Naive B cell (primary cell): ENCODE results near the gene C10orf95. TPM values are rescaled to one million over a fixed set of nuclear protein-coding genes. Genes with fewer than 3 reads are reported as not detected.
A peak's percentile ranks its signal among the peaks of the same experiment; 100 is the strongest.

Experiments
- ATAC-seq, 2 donors: fragments of 150-1000 bp; cut with Tn5 transposase; 2 replicates each; pipeline ENCODE4 v1.10.0; 2021; ENCODE audit warnings: low read depth in 2 of 2, mild to moderate bottlenecking in 2 of 2, moderate library complexity in 2 of 2
- DNase-seq: peaks from one replicate; pipeline ENCODE4 v3.0.0; 2022
- H3K27ac Mint-ChIP-seq, 6 donors: one replicate each; pipeline ENCODE4 v1.8.0; 2020 to 2022; ENCODE audit warnings: mild to moderate bottlenecking in 6 of 6, mixed read lengths in 6 of 6, moderate library complexity in 5 of 6, inconsistent platforms in 2 of 6
- H3K27me3 Mint-ChIP-seq, 3 donors: one replicate each; pipeline ENCODE4 v1.8.0; 2021 to 2022; ENCODE audit warnings: mixed read lengths in 3 of 3, mild to moderate bottlenecking in 1 of 3
- H3K36me3 Mint-ChIP-seq, 2 donors: one replicate each; pipeline ENCODE4 v1.8.0; 2020 to 2022; ENCODE audit warnings: mixed read lengths in 2 of 2, inconsistent platforms in 1 of 2, mild to moderate bottlenecking in 1 of 2
- H3K4me1 Mint-ChIP-seq, 3 donors: one replicate each; pipeline ENCODE4 v1.8.0; 2020 to 2022; ENCODE audit warnings: mixed read lengths in 3 of 3, inconsistent platforms in 1 of 3, mild to moderate bottlenecking in 1 of 3, moderate library complexity in 1 of 3
- H3K4me3 Mint-ChIP-seq, 8 donors: one replicate each; pipeline ENCODE4 v1.8.0; 2020 to 2022; ENCODE audit warnings: mild to moderate bottlenecking in 8 of 8, mixed read lengths in 8 of 8, moderate library complexity in 8 of 8, inconsistent platforms in 2 of 8
- H3K9me3 Mint-ChIP-seq, 7 donors: one replicate each; pipeline ENCODE4 v1.8.0; 2020 to 2022; ENCODE audit warnings: mixed read lengths in 7 of 7, mild to moderate bottlenecking in 5 of 7, inconsistent platforms in 2 of 7, moderate library complexity in 1 of 7
- polyA plus RNA-seq, 6 donors: library from polyadenylated mRNA; unstranded; fragments of 300-500 nt; fragmentation: Illumina TruSeq; gene quantifications; one replicate each; pipeline ENCODE4 v1.2.3, GENCODE V29; 2021; ENCODE audit warnings: low read depth in 6 of 6

Gene C10orf95
- polyA plus RNA-seq, 6 donors from 2014 or later = 0.29 to 1.9 (median 0.99) TPM

GRCh38 chr10:102437515-102437914 is 13.8 kb downstream of the C10orf95 start:
- Mint-ChIP-seq H3K4me1 (peaks cover 18 to 36% (median 36%) of the 10 kb centered on the region in 3 donors), H3K4me3 (peak overlapping the region in 1 of 8 donors; percentile 47), H3K27me3 (no peaks in the 10 kb centered on the region), H3K36me3 (no peaks in the 10 kb centered on the region), H3K9me3 (peaks cover 0 to 1% (median 0%) of the 10 kb centered on the region in 7 donors), H3K27ac (no peak overlapping the region)
- DNase-seq = no peak
- ATAC-seq = no peak

GRCh38 chr10:102436312-102436711 is 15.0 kb downstream of the C10orf95 start:
- Mint-ChIP-seq H3K27ac (no peak overlapping the region), H3K4me1 (peaks cover 25 to 48% (median 45%) of the 10 kb centered on the region in 3 donors), H3K27me3 (no peaks in the 10 kb centered on the region), H3K4me3 (peak overlapping the region in 6 of 8 donors; percentile 58 to 99 (median 72)), H3K9me3 (peaks cover 0 to 1% (median 0%) of the 10 kb centered on the region in 7 donors), H3K36me3 (no peaks in the 10 kb centered on the region)
- DNase-seq (no peak), ATAC-seq (no peak)

- ATAC-seq = no peak
- Mint-ChIP-seq H3K36me3 (no peaks in the 10 kb centered on the region), H3K4me3 (peak overlapping the region; percentile 16 to 99 (median 70)), H3K27ac (peak overlapping the region in 2 of 6 donors; percentile 16 to 32), H3K9me3 (peaks cover 0 to 1% (median 0%) of the 10 kb centered on the region in 7 donors), H3K4me1 (peaks cover 26 to 48% (median 45%) of the 10 kb centered on the region in 3 donors), H3K27me3 (no peaks in the 10 kb centered on the region)
- no peak for DNase-seq
These were observed 15.7 kb downstream of the C10orf95 start for GRCh38 chr10:102435529-102436233.

GRCh38 chr10:102435133-102435497 is 16.2 kb downstream of the C10orf95 start:
- no peak for ATAC-seq
- H3K4me3 Mint-ChIP-seq = peak overlapping the region in 7 of 8 donors; percentile 16 to 99 (median 69)
- peaks cover 0 to 1% (median 0%) of the 10 kb centered on the region in 7 donors for H3K9me3 Mint-ChIP-seq
- H3K36me3 Mint-ChIP-seq = no peaks in the 10 kb centered on the region
- no peaks in the 10 kb centered on the region for H3K27me3 Mint-ChIP-seq
- no peak for DNase-seq
- H3K27ac Mint-ChIP-seq = peak overlapping the region in 3 of 6 donors; percentile 9 to 32 (median 16)
- peaks cover 27 to 48% (median 45%) of the 10 kb centered on the region in 3 donors for H3K4me1 Mint-ChIP-seq

- Mint-ChIP-seq H3K4me1 (peaks cover 27 to 48% (median 45%) of the 10 kb centered on the region in 3 donors), H3K27ac (peak overlapping the region in 2 of 6 donors; percentile 16 to 59), H3K9me3 (peaks cover 0 to 1% (median 0%) of the 10 kb centered on the region in 7 donors), H3K4me3 (peak overlapping the region; percentile 12 to 99 (median 66)), H3K27me3 (no peaks in the 10 kb centered on the region), H3K36me3 (no peaks in the 10 kb centered on the region)
- DNase-seq = no peak
- no peak for ATAC-seq
These were observed 16.8 kb downstream of the C10orf95 start for GRCh38 chr10:102434394-102435132.

- DNase-seq (no peak), ATAC-seq (no peak)
- peaks cover 27 to 48% (median 45%) of the 10 kb centered on the region in 3 donors for H3K4me1 Mint-ChIP-seq
- no peaks in the 10 kb centered on the region for H3K27me3 Mint-ChIP-seq
- H3K27ac Mint-ChIP-seq = peak overlapping the region in 4 of 6 donors; percentile 89 to 95 (median 92)
- H3K4me3 Mint-ChIP-seq = peak overlapping the region; percentile 89 to 99 (median 96)
- H3K36me3 Mint-ChIP-seq = no peaks in the 10 kb centered on the region
- H3K9me3 Mint-ChIP-seq = peaks cover 0 to 1% (median 0%) of the 10 kb centered on the region in 7 donors
These were observed 17.7 kb downstream of the C10orf95 start for GRCh38 chr10:102433619-102434046.

GRCh38 chr10:102432162-102432950 is 19.0 kb downstream of the C10orf95 start, which contains the start of gene CUEDC2:
CUEDC2 (minus strand) TSS chr10:102432574; CDS start chr10:102425188, 7,386 bp downstream.
- DNase-seq (peak; percentile 89), ATAC-seq (peak; percentile 95 to 96)
- Mint-ChIP-seq H3K36me3 (no peaks in the 10 kb centered on the region), H3K4me3 (peak within 1 kb of the TSS; percentile 89 to 99 (median 96)), H3K9me3 (peaks cover 0 to 1% (median 0%) of the 10 kb centered on the region in 7 donors), H3K27ac (peak within 1 kb of the TSS; percentile 89 to 96 (median 92)), H3K27me3 (no peaks in the 10 kb centered on the region), H3K4me1 (peaks cover 31 to 48% (median 48%) of the 10 kb centered on the region in 3 donors)

- H3K4me3 Mint-ChIP-seq = peak overlapping the region; percentile 89 to 99 (median 96)
- peaks cover 33 to 52% (median 47%) of the 10 kb centered on the region in 3 donors for H3K4me1 Mint-ChIP-seq
- no peaks in the 10 kb centered on the region for H3K27me3 Mint-ChIP-seq
- no peaks in the 10 kb centered on the region for H3K36me3 Mint-ChIP-seq
- peaks cover 0 to 1% (median 0%) of the 10 kb centered on the region in 7 donors for H3K9me3 Mint-ChIP-seq
- ATAC-seq = no peak
- DNase-seq = no peak
- H3K27ac Mint-ChIP-seq = peak overlapping the region; percentile 58 to 96 (median 74)
These were observed 19.8 kb downstream of the C10orf95 start for GRCh38 chr10:102431452-102432124.

GRCh38 chr10:102429468-102429867 is 21.9 kb downstream of the C10orf95 start:
- Mint-ChIP-seq H3K4me3 (peak overlapping the region in 2 of 8 donors; percentile 19 to 64), H3K36me3 (no peaks in the 10 kb centered on the region), H3K9me3 (peaks cover 0 to 1% (median 0%) of the 10 kb centered on the region in 7 donors), H3K4me1 (peaks cover 30 to 46% (median 37%) of the 10 kb centered on the region in 3 donors), H3K27me3 (no peaks in the 10 kb centered on the region), H3K27ac (no peak overlapping the region)
- DNase-seq = no peak
- no peak for ATAC-seq

- DNase-seq (no peak), ATAC-seq (no peak)
- Mint-ChIP-seq H3K4me1 (peaks cover 28 to 37% (median 30%) of the 10 kb centered on the region in 3 donors), H3K27me3 (no peaks in the 10 kb centered on the region), H3K36me3 (no peaks in the 10 kb centered on the region), H3K9me3 (no peaks in the 10 kb centered on the region), H3K27ac (no peak overlapping the region), H3K4me3 (peak overlapping the region in 1 of 8 donors; percentile 68)
These were observed 24.5 kb downstream of the C10orf95 start for GRCh38 chr10:102426803-102427287.

- Mint-ChIP-seq H3K27ac (no peak overlapping the region), H3K4me1 (peaks cover 25 to 37% (median 32%) of the 10 kb centered on the region in 3 donors), H3K4me3 (peak overlapping the region in 1 of 8 donors; percentile 12), H3K27me3 (no peaks in the 10 kb centered on the region), H3K9me3 (no peaks in the 10 kb centered on the region), H3K36me3 (no peaks in the 10 kb centered on the region)
- no peak for DNase-seq
- ATAC-seq = no peak
These were observed 25.9 kb downstream of the C10orf95 start for GRCh38 chr10:102425444-102425843.

GRCh38 chr10:102424916-102425315 is 26.4 kb downstream of the C10orf95 start:
- H3K27ac Mint-ChIP-seq = no peak overlapping the region
- peak overlapping the region in 1 of 8 donors; percentile 29 for H3K4me3 Mint-ChIP-seq
- H3K36me3 Mint-ChIP-seq = no peaks in the 10 kb centered on the region
- no peak for DNase-seq
- no peaks in the 10 kb centered on the region for H3K9me3 Mint-ChIP-seq
- peaks cover 25 to 42% (median 37%) of the 10 kb centered on the region in 3 donors for H3K4me1 Mint-ChIP-seq
- no peak for ATAC-seq
- no peaks in the 10 kb centered on the region for H3K27me3 Mint-ChIP-seq
